ENCODE measurements around the gene PLA2G4A. TPM values are rescaled to one million over a fixed set of nuclear protein-coding genes. Genes with fewer than 3 reads are reported as not detected.

Gene PLA2G4A
- total RNA-seq, 1 experiment from 2014 or later, result 0.39 TPM

DNA sequence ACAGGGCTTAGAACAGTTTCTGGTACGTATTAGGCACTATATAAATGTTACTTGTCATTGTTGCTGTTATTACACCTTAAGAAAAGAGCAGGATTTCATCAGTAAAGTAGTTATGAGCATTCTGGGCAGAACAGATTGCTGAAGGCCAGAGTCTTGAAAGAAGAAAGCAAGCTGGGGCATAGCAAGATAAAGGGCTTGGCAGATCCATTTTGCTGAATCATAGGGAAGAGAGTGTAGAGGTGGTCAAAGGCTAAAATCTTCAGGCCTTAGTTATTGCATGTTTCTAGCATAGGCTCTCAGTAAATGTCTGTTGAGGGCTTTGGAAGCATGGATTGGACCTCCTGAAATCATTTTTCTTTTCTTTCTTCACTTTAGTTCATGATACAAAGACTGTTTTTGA lies 67.5 kb downstream of the PLA2G4A start:
- Histone ChIP-seq H3K56ac (ENCODE audit: insufficient read length, low read depth, low read length) (no peak overlapping the region), H2AFZ (ENCODE audit: low read length) (no peak overlapping the region), H2AK5ac (ENCODE audit: insufficient read length, low read length) (no peak overlapping the region), H2BK15ac (ENCODE audit: low read depth, low read length) (no peak overlapping the region), H3K9ac (ENCODE audit: extremely low read depth, insufficient read length, low read length) (no peak overlapping the region), H4K8ac (replicated peaks; ENCODE audit: insufficient read length, low read depth, low read length) (no peak overlapping the region), H3K23me2 (ENCODE audit: insufficient read length, low read depth, low read length, poor library complexity, severe bottlenecking) (no peaks in the 10 kb centered on the region), H2BK120ac (ENCODE audit: low read depth, low read length, poor library complexity, severe bottlenecking) (no peak overlapping the region), H3T11ph (ENCODE audit: low read length) (no peak overlapping the region), H3K18ac (ENCODE audit: insufficient read length, low read depth, low read length) (no peak overlapping the region), H3K14ac (ENCODE audit: insufficient read depth, low read length) (no peak overlapping the region), H2BK20ac (ENCODE audit: low read depth, low read length, poor library complexity, severe bottlenecking) (no peak overlapping the region), H3K4me1 (ENCODE audit: insufficient read depth, low read length) (no peaks in the 10 kb centered on the region), H3K79me1 (ENCODE audit: insufficient read depth, low read depth, low read length, poor library complexity, severe bottlenecking) (no peaks in the 10 kb centered on the region), H4K5ac (ENCODE audit: insufficient read length, low read depth, low read length) (no peak overlapping the region), H4K20me1 (ENCODE audit: control insufficient read depth, insufficient read depth, insufficient read length) (no peaks in the 10 kb centered on the region), H3K27ac (ENCODE audit: insufficient read length, low read depth, low read length) (no peak overlapping the region), H2BK5ac (ENCODE audit: insufficient read length, low read length) (no peak overlapping the region), H3K4ac (ENCODE audit: low read depth, low read length) (no peak overlapping the region), H2BK12ac (ENCODE audit: insufficient read length, low read depth, low read length) (no peak overlapping the region), H3K23ac (ENCODE audit: insufficient read length, low read depth, low read length) (no peak overlapping the region), H3K79me2 (ENCODE audit: insufficient read depth, low read length) (no peaks in the 10 kb centered on the region), H3K4me2 (ENCODE audit: insufficient read depth, insufficient read length, low read length) (no peak overlapping the region), H3K27me3 (ENCODE audit: insufficient read depth, low read length) (no peaks in the 10 kb centered on the region), H4K91ac (ENCODE audit: insufficient read length, low read depth, low read length) (no peak overlapping the region), H3K9me3 (ENCODE audit: control insufficient read depth, low read depth, low read length) (no peaks in the 10 kb centered on the region)
- Mint-ChIP-seq H3K36me3 (ENCODE audit: insufficient read depth in 1 of 3, low read depth in 3 of 3) (no peaks in the 10 kb centered on the region; a peak in 1 of 7 replicates), H3K27me3 (ENCODE audit: low read depth) (no peaks in the 10 kb centered on the region), H3K27ac (no peak overlapping the region), H3K4me3 (no peak overlapping the region), H3K4me1 (peaks cover 0 to 6% of the 10 kb centered on the region in 2 experiments; a peak in 1 of 4 replicates), H3K9me3 (no peaks in the 10 kb centered on the region; a peak in 1 of 5 replicates)
- DNase-seq, result no peak
- WGBS (ENCODE audit: extremely low coverage, insufficient read length, low lambda C conversion rate), result no CpG with 5 or more reads among the region's 1 CpG
- TF ChIP-seq, protein P1, sequence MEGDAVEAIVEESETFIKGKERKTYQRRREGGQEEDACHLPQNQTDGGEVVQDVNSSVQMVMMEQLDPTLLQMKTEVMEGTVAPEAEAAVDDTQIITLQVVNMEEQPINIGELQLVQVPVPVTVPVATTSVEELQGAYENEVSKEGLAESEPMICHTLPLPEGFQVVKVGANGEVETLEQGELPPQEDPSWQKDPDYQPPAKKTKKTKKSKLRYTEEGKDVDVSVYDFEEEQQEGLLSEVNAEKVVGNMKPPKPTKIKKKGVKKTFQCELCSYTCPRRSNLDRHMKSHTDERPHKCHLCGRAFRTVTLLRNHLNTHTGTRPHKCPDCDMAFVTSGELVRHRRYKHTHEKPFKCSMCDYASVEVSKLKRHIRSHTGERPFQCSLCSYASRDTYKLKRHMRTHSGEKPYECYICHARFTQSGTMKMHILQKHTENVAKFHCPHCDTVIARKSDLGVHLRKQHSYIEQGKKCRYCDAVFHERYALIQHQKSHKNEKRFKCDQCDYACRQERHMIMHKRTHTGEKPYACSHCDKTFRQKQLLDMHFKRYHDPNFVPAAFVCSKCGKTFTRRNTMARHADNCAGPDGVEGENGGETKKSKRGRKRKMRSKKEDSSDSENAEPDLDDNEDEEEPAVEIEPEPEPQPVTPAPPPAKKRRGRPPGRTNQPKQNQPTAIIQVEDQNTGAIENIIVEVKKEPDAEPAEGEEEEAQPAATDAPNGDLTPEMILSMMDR (conservative IDR thresholded peaks at IDR 0.05), result no peak
